GM21825 (cell line): ENCODE data around the gene WEE2.

ENCODE experiments used
- ATAC-seq: cut with Tn5 transposase; IDR thresholded peaks from one replicate; pipeline ENCODE4 v1.9.1; 2021; ENCODE audit warnings: mild to moderate bottlenecking, moderate library complexity; ENCODE audit not compliant: unreplicated experiment

Gene WEE2

GRCh38 chr7:141708351-141708750, at the start of gene WEE2:
Gene WEE2 (plus strand): TSS chr7:141708353. CDS start chr7:141708759, 406 bp downstream.
- no peak for ATAC-seq

GRCh38 chr7:141659501-141659900, 48.7 kb upstream of the WEE2 start:
- no peak for ATAC-seq

GRCh38 chr7:141660259-141660658, 47.9 kb upstream of the WEE2 start:
- ATAC-seq: no peak

GRCh38 chr7:141663081-141663849, 44.9 kb upstream of the WEE2 start:
- ATAC-seq: no peak

- ATAC-seq: no peak
Observed at GRCh38 chr7:141664450-141664849, 43.7 kb upstream of the WEE2 start.

- no peak for ATAC-seq
Observed at GRCh38 chr7:141665208-141666035, 42.7 kb upstream of the WEE2 start.

GRCh38 chr7:141666071-141666470, 42.1 kb upstream of the WEE2 start:
- no peak for ATAC-seq

GRCh38 chr7:141668853-141669252, 39.3 kb upstream of the WEE2 start:
- ATAC-seq: no peak

- ATAC-seq: no peak
Observed at GRCh38 chr7:141671705-141672496, 36.3 kb upstream of the WEE2 start.

- ATAC-seq: no peak
Observed at GRCh38 chr7:141673346-141673745, 34.8 kb upstream of the WEE2 start.

GRCh38 chr7:141674171-141674671, 33.9 kb upstream of the WEE2 start:
- no peak for ATAC-seq

GRCh38 chr7:141674702-141675101, 33.5 kb upstream of the WEE2 start:
- no peak for ATAC-seq

GRCh38 chr7:141675436-141676215, 32.5 kb upstream of the WEE2 start:
- no peak for ATAC-seq

GRCh38 chr7:141676618-141677017, 31.5 kb upstream of the WEE2 start:
- ATAC-seq: no peak

GRCh38 chr7:141679014-141679413, 29.1 kb upstream of the WEE2 start:
- ATAC-seq: no peak

GRCh38 chr7:141685285-141686023, 22.7 kb upstream of the WEE2 start:
- no peak for ATAC-seq

GRCh38 chr7:141686074-141686473, 22.1 kb upstream of the WEE2 start:
- no peak for ATAC-seq

- no peak for ATAC-seq
Observed at GRCh38 chr7:141686670-141687069, 21.5 kb upstream of the WEE2 start.

- ATAC-seq: no peak
Observed at GRCh38 chr7:141688043-141688442, 20.1 kb upstream of the WEE2 start.
